ENCODE data around the gene NKX1-1.

NKX1-1 gene

DNA sequence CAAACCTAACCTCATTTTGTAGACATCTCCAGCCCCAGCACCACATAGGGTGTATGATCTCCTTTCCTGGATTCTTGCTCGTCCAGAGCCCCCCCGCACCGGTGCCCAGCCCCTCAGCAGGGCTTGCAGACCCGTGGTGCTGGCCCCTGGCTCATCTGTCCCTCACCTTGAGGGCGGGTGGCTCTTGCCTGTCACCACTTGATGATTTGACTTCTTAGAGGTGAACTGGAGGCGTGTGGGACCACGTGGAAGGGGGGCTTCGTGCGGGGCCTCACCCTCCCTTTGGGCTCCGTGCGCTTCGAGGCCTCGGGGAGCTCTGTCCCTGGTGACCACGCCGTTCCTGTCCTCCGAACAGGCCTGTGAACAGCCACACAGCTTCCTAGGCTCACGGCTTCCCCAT is 43.7 kb downstream of the NKX1-1 start:
- H3K9ac ChIP-seq (ENCODE audit: low read length): no peak overlapping the region
- no peak overlapping the region for H2AFZ ChIP-seq (ENCODE audit: low read depth, low read length)
- no peaks in the 10 kb centered on the region for H3K4me1 ChIP-seq (ENCODE audit: low read length)
- no peak overlapping the region for H3K4me2 ChIP-seq (ENCODE audit: low read length)
- no peaks in the 10 kb centered on the region for H3K27me3 ChIP-seq (ENCODE audit: low read depth, low read length)
- no peaks in the 10 kb centered on the region for H3K79me2 ChIP-seq (ENCODE audit: low read length)
- no peaks in the 10 kb centered on the region for H3K9me3 ChIP-seq (ENCODE audit: insufficient read depth, low read length)
- no peaks in the 10 kb centered on the region for H4K20me1 ChIP-seq (ENCODE audit: insufficient read depth, low read length)
- H3K27ac ChIP-seq (ENCODE audit: low read length): no peak overlapping the region
- TF ChIP-seq, protein P1, sequence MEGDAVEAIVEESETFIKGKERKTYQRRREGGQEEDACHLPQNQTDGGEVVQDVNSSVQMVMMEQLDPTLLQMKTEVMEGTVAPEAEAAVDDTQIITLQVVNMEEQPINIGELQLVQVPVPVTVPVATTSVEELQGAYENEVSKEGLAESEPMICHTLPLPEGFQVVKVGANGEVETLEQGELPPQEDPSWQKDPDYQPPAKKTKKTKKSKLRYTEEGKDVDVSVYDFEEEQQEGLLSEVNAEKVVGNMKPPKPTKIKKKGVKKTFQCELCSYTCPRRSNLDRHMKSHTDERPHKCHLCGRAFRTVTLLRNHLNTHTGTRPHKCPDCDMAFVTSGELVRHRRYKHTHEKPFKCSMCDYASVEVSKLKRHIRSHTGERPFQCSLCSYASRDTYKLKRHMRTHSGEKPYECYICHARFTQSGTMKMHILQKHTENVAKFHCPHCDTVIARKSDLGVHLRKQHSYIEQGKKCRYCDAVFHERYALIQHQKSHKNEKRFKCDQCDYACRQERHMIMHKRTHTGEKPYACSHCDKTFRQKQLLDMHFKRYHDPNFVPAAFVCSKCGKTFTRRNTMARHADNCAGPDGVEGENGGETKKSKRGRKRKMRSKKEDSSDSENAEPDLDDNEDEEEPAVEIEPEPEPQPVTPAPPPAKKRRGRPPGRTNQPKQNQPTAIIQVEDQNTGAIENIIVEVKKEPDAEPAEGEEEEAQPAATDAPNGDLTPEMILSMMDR (IDR thresholded peaks at IDR 0.05; ENCODE audit: low read depth, low read length): no peak
- TF ChIP-seq EZH2phosphoT487 (IDR thresholded peaks at IDR 0.05; ENCODE audit: low read depth): no peak
- H3K36me3 ChIP-seq (replicated peaks; ENCODE audit: low read depth, low read length): no peaks in the 10 kb centered on the region
- no peak overlapping the region for H3K4me3 ChIP-seq (ENCODE audit: low read length)

DNA sequence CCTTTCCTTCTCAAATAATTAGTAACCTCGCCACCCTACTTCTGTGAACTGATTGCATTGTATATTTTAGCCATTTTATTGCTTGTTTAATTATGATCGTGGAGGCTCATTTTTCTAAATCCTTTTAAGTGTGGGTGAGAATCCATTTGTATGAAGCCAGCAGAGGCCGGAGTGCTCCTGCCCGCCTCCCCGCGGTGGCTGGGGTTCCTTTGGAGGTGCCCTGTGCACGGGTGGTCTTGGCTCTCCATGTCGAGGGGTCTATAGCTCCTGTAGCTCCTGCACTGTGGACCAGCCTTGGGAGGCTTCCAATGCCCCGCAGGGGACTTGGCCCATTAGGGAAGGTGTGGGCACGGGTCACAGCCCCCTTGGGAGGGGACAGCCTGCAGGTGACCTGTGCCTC is 44.2 kb downstream of the NKX1-1 start:
- Histone ChIP-seq H3K27me3 (ENCODE audit: low read depth, low read length) (no peaks in the 10 kb centered on the region), H3K9me3 (ENCODE audit: insufficient read depth, low read length) (no peaks in the 10 kb centered on the region), H3K36me3 (replicated peaks; ENCODE audit: low read depth, low read length) (no peaks in the 10 kb centered on the region), H3K79me2 (ENCODE audit: low read length) (no peaks in the 10 kb centered on the region), H3K27ac (ENCODE audit: low read length) (no peak overlapping the region), H3K4me3 (ENCODE audit: low read length) (no peak overlapping the region), H4K20me1 (ENCODE audit: insufficient read depth, low read length) (no peaks in the 10 kb centered on the region), H3K4me1 (ENCODE audit: low read length) (no peaks in the 10 kb centered on the region), H2AFZ (ENCODE audit: low read depth, low read length) (no peak overlapping the region), H3K4me2 (ENCODE audit: low read length) (no peak overlapping the region), H3K9ac (ENCODE audit: low read length) (no peak overlapping the region)
- TF ChIP-seq EZH2phosphoT487 (IDR thresholded peaks at IDR 0.05; ENCODE audit: low read depth): no peak
- TF ChIP-seq, protein P1 (IDR thresholded peaks at IDR 0.05; ENCODE audit: low read depth, low read length): no peak

- no peaks in the 10 kb centered on the region for H3K9me3 ChIP-seq (ENCODE audit: insufficient read depth, low read length)
- no peak overlapping the region for H2AFZ ChIP-seq (ENCODE audit: low read depth, low read length)
- H3K9ac ChIP-seq (ENCODE audit: low read length): no peak overlapping the region
- no peak overlapping the region for H3K4me3 ChIP-seq (ENCODE audit: low read length)
- TF ChIP-seq EZH2phosphoT487 (IDR thresholded peaks at IDR 0.05; ENCODE audit: low read depth): no peak
- TF ChIP-seq, protein P1 (IDR thresholded peaks at IDR 0.05; ENCODE audit: low read depth, low read length): no peak
- H3K27ac ChIP-seq (ENCODE audit: low read length): no peak overlapping the region
- H3K4me2 ChIP-seq (ENCODE audit: low read length): no peak overlapping the region
- no peaks in the 10 kb centered on the region for H3K79me2 ChIP-seq (ENCODE audit: low read length)
- H3K27me3 ChIP-seq (ENCODE audit: low read depth, low read length): no peaks in the 10 kb centered on the region
- H4K20me1 ChIP-seq (ENCODE audit: insufficient read depth, low read length): no peaks in the 10 kb centered on the region
- no peaks in the 10 kb centered on the region for H3K4me1 ChIP-seq (ENCODE audit: low read length)
- H3K36me3 ChIP-seq (replicated peaks; ENCODE audit: low read depth, low read length): no peaks in the 10 kb centered on the region
These were observed 44.8 kb downstream of the NKX1-1 start for GRCh38 chr4:1361431-1361830.

GRCh38 chr4:1360423-1361283 is 45.6 kb downstream of the NKX1-1 start:
- no peak for TF ChIP-seq EZH2phosphoT487 (IDR thresholded peaks at IDR 0.05; ENCODE audit: low read depth)
- TF ChIP-seq, protein P1 (IDR thresholded peaks at IDR 0.05; ENCODE audit: low read depth, low read length): no peak
- no peaks in the 10 kb centered on the region for H3K9me3 ChIP-seq (ENCODE audit: insufficient read depth, low read length)
- no peaks in the 10 kb centered on the region for H3K79me2 ChIP-seq (ENCODE audit: low read length)
- no peaks in the 10 kb centered on the region for H4K20me1 ChIP-seq (ENCODE audit: insufficient read depth, low read length)
- H3K4me3 ChIP-seq (ENCODE audit: low read length): no peak overlapping the region
- no peaks in the 10 kb centered on the region for H3K36me3 ChIP-seq (replicated peaks; ENCODE audit: low read depth, low read length)
- H3K4me1 ChIP-seq (ENCODE audit: low read length): no peaks in the 10 kb centered on the region
- no peak overlapping the region for H3K4me2 ChIP-seq (ENCODE audit: low read length)
- H2AFZ ChIP-seq (ENCODE audit: low read depth, low read length): no peak overlapping the region
- H3K9ac ChIP-seq (ENCODE audit: low read length): no peak overlapping the region
- H3K27me3 ChIP-seq (ENCODE audit: low read depth, low read length): no peaks in the 10 kb centered on the region
- no peak overlapping the region for H3K27ac ChIP-seq (ENCODE audit: low read length)
